ENCODE measurements around the gene DUSP7.

DNA sequence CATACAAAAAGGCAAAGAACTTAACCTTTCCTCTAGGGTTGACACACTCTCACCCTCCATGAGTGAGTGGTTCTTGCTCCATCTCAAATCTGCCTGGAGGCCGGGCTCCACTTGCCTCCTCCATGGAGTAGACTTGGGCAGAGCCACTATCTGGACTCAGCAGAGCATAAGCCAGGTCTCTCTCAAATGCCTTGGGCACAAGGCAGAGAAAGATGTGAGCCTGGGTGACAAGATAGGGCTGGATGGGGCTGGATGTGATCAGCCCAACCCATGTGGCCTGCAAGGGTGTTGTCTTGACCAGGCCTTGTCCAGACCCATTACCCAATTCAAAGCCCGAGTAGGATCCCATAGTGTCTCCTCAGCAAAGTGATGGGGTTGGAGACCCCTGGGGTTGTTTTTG lies 56.5 kb downstream of the DUSP7 start:
- no peak for TF ChIP-seq CTCF (IDR thresholded peaks at IDR 0.05)
- no peak for TF ChIP-seq EP300 (IDR thresholded peaks at IDR 0.05)
- TF ChIP-seq POLR2AphosphoS5 (IDR thresholded peaks at IDR 0.05) = no peak
